ENCODE data around the gene NKG7. TPM values are rescaled to one million over a fixed set of nuclear protein-coding genes. Genes with fewer than 3 reads are reported as not detected.
A peak's percentile ranks its signal among the peaks of the same experiment; 100 is the strongest.

Gene NKG7
- total and polyA plus RNA-seq, 8 donors: 0.56 to 2.1 (median 1.0) TPM; not detected in 2

- Histone ChIP-seq H3K27me3 (no peaks in the 10 kb centered on the region), H3K9me3 (no peaks in the 10 kb centered on the region), H3K4me3 (peak within 1 kb of the TSS; percentile 49 to 81 (median 59)), H3K4me1 (peaks cover 3 to 6% (median 5%) of the 10 kb centered on the region in 3 donors), H3K27ac (peak within 1 kb of the TSS; percentile 9 to 97 (median 96)), H3K36me3 (no peaks in the 10 kb centered on the region)
- DNase-seq: peak in 2 of 6 donors; percentile 16 to 38
- intact Hi-C loops (cut with DNase I): no loop called here
- WGBS, 2 donors: 69 to 70% methylated on average over 22 to 23 of the region's 23 CpGs
- no peak for ATAC-seq
- FAIRE-seq: no peak
- TF ChIP-seq CTCF (IDR thresholded peaks at IDR 0.05): no peak
Observed at GRCh38 chr19:51368366-51369282, 3.8 kb downstream of the NKG7 start, which contains the start of gene CLDND2. Gene CLDND2 (minus strand): TSS chr19:51369003. CDS start chr19:51368577, 426 bp downstream.

GRCh38 chr19:51367565-51368365 is 4.7 kb downstream of the NKG7 start:
- peak; percentile 83 for FAIRE-seq
- intact Hi-C loops (cut with DNase I): no loop called here
- WGBS, 2 donors: 1% methylated on average over 55 to 64 of the region's 64 CpGs

GRCh38 chr19:51367255-51367564 is 5.2 kb downstream of the NKG7 start:
- FAIRE-seq: no peak

More at GRCh38 chr19:51367565-51368365, 4.7 kb downstream of the NKG7 start:
- H3K36me3 ChIP-seq: no peaks in the 10 kb centered on the region
- peak; percentile 86 to 91 (median 88) for ATAC-seq
- DNase-seq: peak; percentile 98 to 100 (median 99)
- H3K27me3 ChIP-seq: no peaks in the 10 kb centered on the region
- no peak for TF ChIP-seq CTCF (IDR thresholded peaks at IDR 0.05)
- H3K4me1 ChIP-seq: peaks cover 3 to 6% (median 5%) of the 10 kb centered on the region in 3 donors
- peak overlapping the region; percentile 93 to 97 (median 96) for H3K27ac ChIP-seq
- H3K4me3 ChIP-seq: peak overlapping the region; percentile 49 to 81 (median 59)
- H3K9me3 ChIP-seq: no peaks in the 10 kb centered on the region

More at GRCh38 chr19:51367255-51367564, 5.2 kb downstream of the NKG7 start:
- no peaks in the 10 kb centered on the region for H3K27me3 ChIP-seq
- DNase-seq: peak in 3 of 6 donors; percentile 63 to 84 (median 67)
- no peaks in the 10 kb centered on the region for H3K9me3 ChIP-seq
- H3K27ac ChIP-seq: peak overlapping the region; percentile 93 to 97 (median 96)
- no peaks in the 10 kb centered on the region for H3K36me3 ChIP-seq
- 0% methylated on average over 10 to 15 of the region's 15 CpGs for WGBS, 2 donors
- TF ChIP-seq CTCF (IDR thresholded peaks at IDR 0.05): no peak
- intact Hi-C loops (cut with DNase I): no loop called here
- peaks cover 3 to 6% (median 5%) of the 10 kb centered on the region in 3 donors for H3K4me1 ChIP-seq
- peak in 3 of 4 donors; percentile 0 for ATAC-seq
- H3K4me3 ChIP-seq: peak overlapping the region; percentile 48 to 81 (median 59)
